ENCODE data around the gene ATP6V0E1. TPM values are rescaled to one million over a fixed set of nuclear protein-coding genes. Genes with fewer than 3 reads are reported as not detected.
"Not testable (repeated sequence)": the region's sequence is repeated elsewhere in the genome, so short reads cannot be mapped to it uniquely, and the experiment has no call there.

The ATP6V0E1 gene
- total RNA-seq, 1 experiment from 2014 or later = 84.6 TPM

GRCh38 chr5:173075970-173076369 lies 92.4 kb downstream of the ATP6V0E1 start:
- no peak overlapping the region for H3K27ac ChIP-seq (ENCODE audit: low read depth, low read length)
- CTCF ChIA-PET = no interaction called here
- H4K20me1 ChIP-seq (ENCODE audit: insufficient read depth) = no peaks in the 10 kb centered on the region
- no peak for ATAC-seq
- H3K4me3 ChIP-seq (replicated peaks in 1 of 2; ENCODE audit: low read depth in 1 of 2, low read length in 2 of 2) = no peak overlapping the region
- no peaks in the 10 kb centered on the region for H3K9me3 ChIP-seq (ENCODE audit: control insufficient read depth in 1 of 2, insufficient read depth in 1 of 2, low read depth in 1 of 2, low read length in 2 of 2)
- no peak overlapping the region for H3K4me2 ChIP-seq (ENCODE audit: low read length)
- POLR2A ChIA-PET = no interaction called here
- peaks cover 5 to 6% of the 10 kb centered on the region in 2 experiments; a peak in 1 of 4 replicates for H3K4me1 ChIP-seq (ENCODE audit: control insufficient read depth in 1 of 2, insufficient read depth in 2 of 2, low read length in 2 of 2)
- no peaks in the 10 kb centered on the region for H3K36me3 ChIP-seq (ENCODE audit: control insufficient read depth in 1 of 2, insufficient read depth in 2 of 2, low read length in 2 of 2)
- intact Hi-C loops (cut with micrococcal nuclease) = no loop called here
- H3K9me2 ChIP-seq (ENCODE audit: insufficient read depth) = no peaks in the 10 kb centered on the region
- no peak overlapping the region for H2AFZ ChIP-seq (ENCODE audit: low read depth, low read length, poor library complexity, severe bottlenecking)
- RAD21 ChIA-PET (ENCODE audit: low non-redundant PET in 1 of 2, low total read pairs in 2 of 2, uncharacterized antibody in 2 of 2, unreplicated experiment in 2 of 2) = no interaction called here
- H3K9ac ChIP-seq (ENCODE audit: low read length) = no peak overlapping the region
- no TSS peak for BruUV-seq (replicated peaks)
- no peak for DNase-seq (ENCODE audit: low read depth, low spot score)
- H3K79me2 ChIP-seq (ENCODE audit: insufficient read depth, low read length) = no peaks in the 10 kb centered on the region
- H3K27me3 ChIP-seq (ENCODE audit: insufficient read depth, low read length) = no peaks in the 10 kb centered on the region
- TF ChIP-seq EGR1 (IDR thresholded peaks at IDR 0.05; ENCODE audit: low read depth) = no peak
- TF ChIP-seq MAX (IDR thresholded peaks at IDR 0.05) = no peak
- TF ChIP-seq SRF (IDR thresholded peaks at IDR 0.05; ENCODE audit: low read depth) = no peak

- H3K79me2 ChIP-seq (ENCODE audit: insufficient read depth, low read length); BruUV-seq (replicated peaks); H3K4me3 ChIP-seq (replicated peaks in 1 of 2; ENCODE audit: low read depth in 1 of 2, low read length in 2 of 2); ATAC-seq; POLR2A ChIA-PET; H4K20me1 ChIP-seq (ENCODE audit: insufficient read depth); H3K4me1 ChIP-seq (ENCODE audit: control insufficient read depth in 1 of 2, insufficient read depth in 2 of 2, low read length in 2 of 2); H3K27me3 ChIP-seq (ENCODE audit: insufficient read depth, low read length); H2AFZ ChIP-seq (ENCODE audit: low read depth, low read length, poor library complexity, severe bottlenecking); H3K4me2 ChIP-seq (ENCODE audit: low read length); intact Hi-C loops (cut with micrococcal nuclease); H3K9me3 ChIP-seq (ENCODE audit: control insufficient read depth in 1 of 2, insufficient read depth in 1 of 2, low read depth in 1 of 2, low read length in 2 of 2); RAD21 ChIA-PET (ENCODE audit: low non-redundant PET in 1 of 2, low total read pairs in 2 of 2, uncharacterized antibody in 2 of 2, unreplicated experiment in 2 of 2); H3K27ac ChIP-seq (ENCODE audit: low read depth, low read length); H3K9ac ChIP-seq (ENCODE audit: low read length); CTCF ChIA-PET; H3K9me2 ChIP-seq (ENCODE audit: insufficient read depth); DNase-seq (ENCODE audit: low read depth, low spot score); H3K36me3 ChIP-seq (ENCODE audit: control insufficient read depth in 1 of 2, insufficient read depth in 2 of 2, low read length in 2 of 2): not testable (repeated sequence)
These were observed 92.9 kb downstream of the ATP6V0E1 start for GRCh38 chr5:173076471-173076870.

- H4K20me1 ChIP-seq (ENCODE audit: insufficient read depth) = no peaks in the 10 kb centered on the region
- no peaks in the 10 kb centered on the region for H3K79me2 ChIP-seq (ENCODE audit: insufficient read depth, low read length)
- peaks cover 5 to 6% of the 10 kb centered on the region in 2 experiments; a peak in 1 of 4 replicates for H3K4me1 ChIP-seq (ENCODE audit: control insufficient read depth in 1 of 2, insufficient read depth in 2 of 2, low read length in 2 of 2)
- ATAC-seq (no peak), DNase-seq (ENCODE audit: low read depth, low spot score) (no peak)
- no peak overlapping the region for H3K27ac ChIP-seq (ENCODE audit: low read depth, low read length)
- no TSS peak for BruUV-seq (replicated peaks)
- CTCF ChIA-PET = no interaction called here
- no peak overlapping the region for H3K4me3 ChIP-seq (replicated peaks in 1 of 2; ENCODE audit: low read depth in 1 of 2, low read length in 2 of 2)
- no peak for TF ChIP-seq SIN3A (IDR thresholded peaks at IDR 0.05; ENCODE audit: low read depth)
- TF ChIP-seq TCF7L2 (IDR thresholded peaks at IDR 0.05; ENCODE audit: borderline replicate concordance, extremely low read depth, insufficient read depth, insufficient read length) = no peak
- TF ChIP-seq CTCF (IDR thresholded peaks at IDR 0.05 in 2 of 3, conservative IDR thresholded peaks at IDR 0.05 in 1 of 3; ENCODE audit: borderline replicate concordance in 1 of 3, insufficient read depth in 1 of 3, low read depth in 2 of 3, low read length in 2 of 3) = no peak
- no peak for TF ChIP-seq ATF3 (IDR thresholded peaks at IDR 0.05)
- no peak for TF ChIP-seq ZBTB33 (IDR thresholded peaks at IDR 0.05; ENCODE audit: extremely low read depth, insufficient replicate concordance, low read length)
- H3K4me2 ChIP-seq (ENCODE audit: low read length) = no peak overlapping the region
- no peaks in the 10 kb centered on the region for H3K9me2 ChIP-seq (ENCODE audit: insufficient read depth)
- no peak overlapping the region for H3K9ac ChIP-seq (ENCODE audit: low read length)
- no peaks in the 10 kb centered on the region for H3K36me3 ChIP-seq (ENCODE audit: control insufficient read depth in 1 of 2, insufficient read depth in 2 of 2, low read length in 2 of 2)
- no peak overlapping the region for H2AFZ ChIP-seq (ENCODE audit: low read depth, low read length, poor library complexity, severe bottlenecking)
- intact Hi-C loops (cut with micrococcal nuclease) = no loop called here
- RAD21 ChIA-PET (ENCODE audit: low non-redundant PET in 1 of 2, low total read pairs in 2 of 2, uncharacterized antibody in 2 of 2, unreplicated experiment in 2 of 2) = no interaction called here
- POLR2A ChIA-PET = no interaction called here
- no peaks in the 10 kb centered on the region for H3K9me3 ChIP-seq (ENCODE audit: control insufficient read depth in 1 of 2, insufficient read depth in 1 of 2, low read depth in 1 of 2, low read length in 2 of 2)
- H3K27me3 ChIP-seq (ENCODE audit: insufficient read depth, low read length) = no peaks in the 10 kb centered on the region
These were observed 95.3 kb downstream of the ATP6V0E1 start for GRCh38 chr5:173078878-173079277.

All from HCT116 (cell line).